Gastroesophageal sphincter (tissue), 3 donors: ENCODE results near the gene OPCML.

Experiments
- CTCF ChIP-seq, 4 experiments: fragments of 200-600 bp in 2 of 4; fragments of 450-650 bp in 2 of 4; sonication (generic) in 1 of 4; IDR thresholded peaks; one replicate each; pipeline ENCODE4 v1.5.1; 2017 to 2019; ENCODE audit warnings: antibody characterized with exemption in 4 of 4, mild to moderate bottlenecking in 2 of 4, moderate library complexity in 2 of 4
- POLR2A ChIP-seq, 2 donors: fragments of 450-650 bp; IDR thresholded peaks; one replicate each; pipeline ENCODE4 v1.6.1; 2017; ENCODE audit warnings: antibody characterized with exemption in 2 of 2, mild to moderate bottlenecking in 2 of 2, moderate library complexity in 1 of 2

- no peak for TF ChIP-seq CTCF (IDR thresholded peaks at IDR 0.05)
- TF ChIP-seq POLR2A (IDR thresholded peaks at IDR 0.05), result no peak
These were observed 1041.3 kb downstream of the OPCML start for GRCh38 chr11:132490978-132491377.
